ENCODE results near the gene B3GALT6.

DNA sequence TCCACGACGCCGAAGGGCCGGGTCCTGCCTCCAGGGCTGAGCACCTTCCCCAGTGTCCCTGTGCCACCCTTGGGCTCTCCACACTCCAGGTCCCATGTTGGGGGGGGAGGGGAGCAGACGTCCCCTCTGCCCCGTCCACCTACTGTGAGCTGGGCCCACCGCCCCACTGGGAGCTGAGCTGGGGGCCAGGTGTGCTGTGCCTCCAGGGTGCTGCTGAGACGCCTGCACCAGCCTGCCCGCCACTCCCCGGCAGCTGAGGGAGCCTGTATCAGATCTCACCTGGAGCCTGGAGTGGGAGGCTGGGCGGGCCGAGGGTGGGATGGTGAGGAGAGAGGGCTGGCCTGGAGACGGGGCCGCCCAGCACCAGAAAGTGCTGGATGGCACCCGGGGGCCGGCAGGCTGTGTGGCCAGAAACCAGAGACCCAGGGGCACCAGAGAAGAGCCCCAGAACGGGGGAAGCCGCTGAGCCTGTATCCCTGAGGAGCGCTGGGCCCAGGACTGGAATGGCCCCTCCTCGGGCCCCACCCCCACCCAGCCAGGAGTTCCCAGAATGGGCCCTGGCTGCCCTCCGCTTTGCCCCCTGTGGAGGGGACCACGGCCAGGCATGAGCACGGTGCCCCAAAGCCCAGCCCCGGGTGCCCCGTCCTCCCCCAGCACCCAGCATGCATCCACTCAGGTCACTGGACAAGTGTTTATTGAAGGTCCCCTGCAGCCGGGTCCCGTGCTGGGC lies 29.0 kb upstream of the B3GALT6 start:
- TF ChIP-seq POLR2A (IDR thresholded peaks at IDR 0.05) = no peak
- no peak for TF ChIP-seq POLR2AphosphoS5 (IDR thresholded peaks at IDR 0.05)
- TF ChIP-seq, protein P1, sequence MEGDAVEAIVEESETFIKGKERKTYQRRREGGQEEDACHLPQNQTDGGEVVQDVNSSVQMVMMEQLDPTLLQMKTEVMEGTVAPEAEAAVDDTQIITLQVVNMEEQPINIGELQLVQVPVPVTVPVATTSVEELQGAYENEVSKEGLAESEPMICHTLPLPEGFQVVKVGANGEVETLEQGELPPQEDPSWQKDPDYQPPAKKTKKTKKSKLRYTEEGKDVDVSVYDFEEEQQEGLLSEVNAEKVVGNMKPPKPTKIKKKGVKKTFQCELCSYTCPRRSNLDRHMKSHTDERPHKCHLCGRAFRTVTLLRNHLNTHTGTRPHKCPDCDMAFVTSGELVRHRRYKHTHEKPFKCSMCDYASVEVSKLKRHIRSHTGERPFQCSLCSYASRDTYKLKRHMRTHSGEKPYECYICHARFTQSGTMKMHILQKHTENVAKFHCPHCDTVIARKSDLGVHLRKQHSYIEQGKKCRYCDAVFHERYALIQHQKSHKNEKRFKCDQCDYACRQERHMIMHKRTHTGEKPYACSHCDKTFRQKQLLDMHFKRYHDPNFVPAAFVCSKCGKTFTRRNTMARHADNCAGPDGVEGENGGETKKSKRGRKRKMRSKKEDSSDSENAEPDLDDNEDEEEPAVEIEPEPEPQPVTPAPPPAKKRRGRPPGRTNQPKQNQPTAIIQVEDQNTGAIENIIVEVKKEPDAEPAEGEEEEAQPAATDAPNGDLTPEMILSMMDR (IDR thresholded peaks at IDR 0.05) = no peak
- no peak for TF ChIP-seq EP300 (IDR thresholded peaks at IDR 0.05; ENCODE audit: low read depth)

Measured in transverse colon (tissue), 4 donors.